Brain pericyte (primary cell): Measurements from ENCODE around the gene SCRT2.
"Not testable (repeated sequence)": the region's sequence is repeated elsewhere in the genome, so short reads cannot be mapped to it uniquely, and the experiment has no call there.

Experiments
- DNase-seq: peaks from one replicate; pipeline ENCODE4 v3.0.0-alpha.2; 2012; ENCODE audit warnings: low read depth, low spot score

Gene SCRT2

DNA sequence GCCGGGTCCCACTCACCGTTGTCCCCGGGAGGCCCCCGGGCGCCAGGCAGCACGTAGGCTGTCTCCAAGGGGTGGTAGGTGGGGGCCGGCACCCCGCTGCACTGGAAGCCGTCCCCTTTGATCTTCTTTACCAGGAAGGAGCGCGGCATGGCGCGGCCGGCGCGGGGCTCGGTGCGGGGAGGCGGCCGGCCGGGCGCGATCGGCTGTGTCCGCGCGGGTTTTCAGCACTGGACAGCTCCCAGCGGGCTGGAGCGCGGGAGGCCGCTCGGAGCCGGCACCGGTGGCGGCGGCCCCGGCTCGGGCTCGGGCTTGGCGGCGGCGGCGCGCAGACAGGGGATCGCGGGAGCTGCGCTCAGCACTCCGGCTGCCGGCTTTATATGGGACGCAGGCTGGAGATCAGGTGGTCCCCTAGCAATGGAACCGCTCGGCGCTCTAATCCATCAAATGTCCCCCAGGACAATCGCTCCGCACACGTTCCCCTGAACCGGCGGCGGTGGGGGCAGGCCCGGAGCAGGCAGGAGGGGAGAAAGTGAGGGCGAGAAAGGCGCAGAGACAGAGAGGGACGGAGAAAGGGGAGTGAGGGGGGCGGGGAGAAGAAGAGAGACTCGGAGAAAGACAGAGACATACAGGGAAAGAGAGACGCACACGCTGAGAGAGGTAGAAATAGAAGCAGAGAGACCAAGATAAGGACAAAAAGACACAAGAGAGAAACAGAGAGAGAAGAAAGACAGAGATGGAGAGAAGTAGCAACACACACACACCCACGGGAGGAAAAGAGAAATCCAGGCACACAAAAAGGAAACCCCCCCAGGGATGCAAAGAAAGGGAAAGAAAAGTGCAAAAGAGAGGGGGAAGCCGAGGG lies at the start of gene SCRT2:
SCRT2 (minus strand) TSS at position 350 of the 862 bp plus-strand sequence; CDS start at position 149, 201 bp downstream.
- no peak for DNase-seq

DNA sequence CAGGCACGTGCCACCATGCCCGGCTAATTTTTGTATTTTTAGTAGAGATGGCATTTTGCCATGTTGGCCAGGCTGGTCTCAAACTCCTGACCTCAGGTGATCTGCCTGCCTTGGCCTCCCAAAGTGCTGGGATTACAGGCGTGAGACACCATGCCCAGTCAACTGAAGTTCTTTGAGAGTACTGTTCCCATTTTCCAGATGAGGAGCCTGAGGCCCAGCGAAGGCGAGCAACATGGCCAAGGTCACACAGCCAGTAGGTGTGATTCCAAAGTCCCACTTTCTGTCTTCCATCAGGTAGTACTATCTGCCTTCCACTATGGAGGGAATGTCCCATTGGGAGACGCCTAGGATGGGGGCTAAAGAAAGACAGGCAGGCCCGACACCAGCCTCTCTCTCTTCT lies 49.2 kb upstream of the SCRT2 start:
- DNase-seq, result not testable (repeated sequence)

DNA sequence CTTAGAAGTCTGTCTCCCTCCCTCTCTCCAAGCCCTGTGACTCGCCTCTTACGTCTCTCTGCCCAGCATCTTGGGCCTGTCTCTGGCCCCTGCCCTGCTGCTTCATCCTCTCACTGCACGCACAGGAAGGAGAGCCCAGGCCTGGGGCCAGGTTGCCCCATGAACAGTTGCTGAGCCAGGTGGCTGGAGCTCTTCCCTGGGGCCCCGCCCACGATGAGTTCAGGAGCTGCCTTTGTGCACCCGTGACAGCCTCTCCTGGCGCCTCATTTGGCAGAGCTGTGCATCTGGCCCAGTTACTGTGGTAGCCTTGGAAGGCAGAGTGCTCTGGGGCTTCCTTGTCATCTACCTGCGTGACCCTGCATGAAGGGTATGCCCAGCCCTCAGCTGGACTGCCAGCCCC lies 48.2 kb upstream of the SCRT2 start:
- DNase-seq, result no peak

DNA sequence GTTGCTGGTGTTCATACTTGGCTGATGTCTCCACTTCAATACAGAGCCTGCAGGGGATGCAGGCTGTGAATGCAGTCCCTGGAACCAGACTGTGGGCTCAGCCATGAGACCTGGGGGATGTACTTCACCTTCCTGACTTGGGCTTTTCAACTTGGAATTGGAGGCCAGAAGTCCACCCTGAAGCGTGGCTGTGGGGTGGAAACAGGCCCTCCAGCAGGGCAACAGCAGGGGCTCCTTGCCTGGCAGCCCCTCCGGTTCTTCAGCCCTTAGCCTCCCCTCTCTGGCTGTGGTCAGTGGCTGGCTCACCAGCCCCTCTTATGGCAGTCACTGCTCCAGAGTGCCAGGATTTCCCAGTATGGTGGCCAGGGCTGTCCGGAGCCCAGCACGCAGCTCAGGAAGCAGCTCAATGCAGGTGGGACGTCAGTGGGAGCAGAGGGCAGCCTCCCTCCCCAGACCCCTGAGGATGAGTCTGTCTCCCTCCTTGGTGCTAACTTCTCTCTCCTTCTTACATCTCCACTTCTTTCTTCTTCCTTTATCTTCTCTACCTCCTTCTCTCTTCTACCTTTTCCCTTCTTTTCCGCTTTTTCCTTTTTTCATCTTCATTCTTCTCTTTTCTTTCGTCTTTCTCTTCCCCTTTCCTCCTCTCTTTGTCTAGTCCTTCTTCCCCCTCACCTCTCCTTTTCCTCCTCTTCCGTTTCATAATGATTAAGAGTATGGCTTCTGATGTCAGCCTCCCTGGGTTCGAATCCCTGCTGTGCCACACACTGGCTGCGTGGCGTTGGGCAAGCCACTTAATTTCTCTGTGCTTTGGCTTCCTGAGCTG lies 47.4 kb upstream of the SCRT2 start:
- DNase-seq, result no peak

DNA sequence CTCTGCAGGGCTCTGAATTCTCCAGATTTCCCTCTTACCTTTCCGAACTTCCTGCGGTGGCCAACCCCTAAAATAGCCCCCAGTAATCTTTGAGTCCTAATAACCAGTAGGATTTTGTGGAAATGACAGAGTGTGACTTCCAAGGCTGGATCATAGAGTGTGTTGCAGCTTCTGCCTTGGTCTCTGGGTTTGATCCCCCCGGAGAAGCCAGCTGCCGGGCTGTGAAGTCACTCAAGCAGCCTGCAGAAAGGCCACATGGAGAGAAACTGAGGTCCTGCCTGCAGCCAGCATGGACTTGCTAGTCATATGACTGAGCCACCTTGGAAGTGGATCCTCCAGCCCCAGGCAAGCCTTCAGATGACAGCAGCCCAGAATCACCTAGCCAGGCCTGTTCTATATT lies 46.3 kb upstream of the SCRT2 start:
- DNase-seq, result no peak

DNA sequence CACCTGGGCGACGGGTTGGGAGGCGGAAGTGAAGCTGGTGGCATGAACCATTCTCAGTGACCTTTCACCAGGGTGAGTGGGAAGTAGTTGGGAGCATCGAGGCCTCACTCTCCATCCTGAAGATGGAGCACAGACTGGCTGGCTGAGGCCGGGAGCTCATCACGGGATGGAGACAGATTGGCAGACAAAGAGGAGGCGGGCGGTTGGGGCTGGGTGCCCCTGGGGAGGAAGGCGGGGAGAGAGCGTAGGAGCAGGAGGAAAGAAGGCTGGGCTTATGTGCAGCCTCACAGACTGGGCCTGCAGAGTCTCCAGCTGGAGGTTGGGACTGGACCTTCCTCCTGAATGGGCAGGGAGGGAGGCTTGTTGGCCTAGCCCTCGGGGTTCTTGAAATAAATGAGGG lies 44.2 kb upstream of the SCRT2 start:
- no peak for DNase-seq

DNA sequence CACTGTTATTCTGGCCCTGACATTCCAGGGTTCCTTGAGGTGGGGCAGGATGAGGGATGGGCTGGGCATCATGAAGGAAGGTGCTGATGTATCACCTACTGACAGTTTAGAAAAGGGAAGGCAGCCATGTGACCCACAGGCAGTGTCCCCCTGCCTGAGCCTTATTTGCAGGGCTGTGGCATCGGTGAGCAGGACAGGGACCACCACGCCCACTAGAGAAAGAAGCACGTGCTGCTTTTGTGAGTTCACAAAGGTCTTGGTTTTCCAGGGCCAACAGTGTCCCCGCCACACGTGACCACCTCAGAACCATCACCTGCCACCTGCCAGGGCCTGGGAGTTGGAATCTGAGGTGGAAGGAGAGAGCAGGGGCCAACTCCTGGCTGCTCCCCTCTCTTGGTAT lies 43.5 kb upstream of the SCRT2 start:
- DNase-seq, result no peak

DNA sequence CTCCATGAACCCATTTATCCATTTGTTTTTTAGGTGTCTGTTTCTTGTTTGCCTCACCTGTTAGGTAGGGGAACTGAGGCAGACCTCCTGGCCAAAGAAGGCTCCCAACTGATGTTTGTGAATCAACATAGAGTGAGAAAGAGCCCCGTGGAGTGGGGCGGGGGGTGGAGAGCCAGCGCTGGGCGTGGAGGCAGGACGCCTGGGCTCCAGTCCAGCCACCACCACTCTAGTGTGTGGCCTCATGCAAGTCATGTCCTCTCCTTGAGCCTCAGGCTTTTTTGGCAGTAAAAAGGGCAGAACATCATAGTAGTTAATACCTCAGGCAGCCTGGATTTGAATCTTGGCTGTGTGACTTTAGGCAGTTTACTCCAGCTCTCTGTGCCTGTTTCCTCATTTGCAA lies 42.2 kb upstream of the SCRT2 start:
- no peak for DNase-seq

DNA sequence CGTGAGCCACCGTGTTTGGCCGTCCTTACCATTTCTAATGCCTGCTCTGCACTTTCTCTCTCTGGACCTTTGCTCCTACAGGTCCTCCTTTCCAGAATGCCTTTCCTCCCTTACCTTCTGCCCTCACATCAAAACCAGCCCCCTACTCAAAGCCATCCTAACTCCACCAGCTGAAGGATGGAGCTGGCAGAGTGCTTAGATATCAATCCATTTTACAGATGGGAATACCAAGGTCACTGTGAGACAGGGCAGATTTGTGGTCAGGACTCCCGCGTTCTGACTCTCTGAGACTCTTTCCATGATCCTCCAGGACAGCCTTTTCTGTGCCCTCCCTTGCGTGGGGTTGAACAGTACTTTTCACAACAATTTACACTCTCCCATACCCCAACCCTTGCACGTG lies 41.7 kb upstream of the SCRT2 start:
- DNase-seq, result no peak

DNA sequence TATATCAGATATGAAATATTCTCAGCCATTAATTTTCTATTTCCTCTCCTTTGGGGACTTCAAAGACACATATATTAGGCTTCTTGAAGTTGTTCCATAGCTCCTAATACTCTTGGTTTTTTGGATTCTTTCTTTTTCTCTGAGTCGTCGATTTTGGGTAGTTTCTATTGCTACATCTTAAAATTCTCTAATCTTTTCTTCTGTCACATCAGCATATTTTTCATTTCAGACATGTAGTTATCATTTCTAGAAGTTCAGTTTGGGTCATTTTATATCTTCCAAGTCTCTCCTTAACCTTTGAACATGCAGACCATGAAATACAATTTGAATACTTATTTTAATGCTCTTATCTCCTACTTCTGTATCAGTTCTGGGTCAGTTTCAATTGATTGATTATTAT lies 38.9 kb upstream of the SCRT2 start:
- no peak for DNase-seq

DNA sequence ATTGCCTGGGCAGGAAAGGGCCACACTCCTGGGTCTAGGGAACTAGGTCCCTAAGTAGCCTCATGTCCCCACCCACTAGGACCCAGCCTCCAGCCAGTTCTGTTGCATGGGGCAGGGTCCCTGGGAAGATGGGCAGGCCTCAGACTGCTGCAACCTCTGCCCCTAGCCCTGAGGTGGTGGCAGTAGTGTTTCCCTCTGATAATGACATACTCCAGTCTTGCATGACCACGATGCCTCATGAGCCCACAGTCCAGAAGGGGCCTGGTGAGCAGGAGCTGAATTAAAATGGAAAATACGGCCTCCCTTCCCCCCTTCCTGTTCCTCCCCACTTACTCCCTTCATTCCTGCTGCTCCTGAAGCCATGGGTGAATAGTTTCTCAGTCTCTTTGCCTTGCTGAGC lies 36.0 kb upstream of the SCRT2 start:
- DNase-seq, result no peak

DNA sequence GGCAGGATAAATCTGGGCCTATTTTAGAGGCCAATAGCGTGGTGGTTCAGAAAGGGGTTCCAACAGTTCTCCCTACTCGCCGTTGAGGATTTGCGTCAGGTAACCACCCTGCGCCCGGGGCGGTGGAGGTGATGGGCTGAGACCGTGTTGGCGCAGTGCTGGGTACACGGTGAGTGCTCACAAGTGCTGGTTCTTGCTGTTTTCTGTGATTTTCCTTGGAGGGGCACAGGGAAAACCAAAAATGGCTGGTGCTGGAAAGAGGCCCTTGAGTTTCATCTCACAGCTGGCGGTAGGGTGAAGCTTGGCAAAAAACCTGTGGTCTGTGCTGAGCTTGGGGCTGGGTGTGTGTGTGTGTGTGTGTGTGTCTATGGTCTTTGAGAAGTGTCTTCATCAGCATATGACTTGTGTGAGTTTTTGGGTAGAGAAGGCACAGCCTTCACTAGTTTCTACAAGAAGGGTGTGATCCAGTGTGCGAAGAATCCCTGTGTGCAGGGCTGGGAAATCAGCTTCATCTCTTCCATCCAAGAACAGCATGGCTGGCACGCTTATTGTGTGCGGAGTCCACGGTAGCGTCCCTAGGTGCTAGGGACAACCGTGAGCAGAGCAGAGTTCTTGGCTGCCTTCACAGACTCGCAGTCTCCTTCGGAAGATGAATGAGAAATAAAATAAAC lies 35.3 kb upstream of the SCRT2 start:
- no peak for DNase-seq

DNA sequence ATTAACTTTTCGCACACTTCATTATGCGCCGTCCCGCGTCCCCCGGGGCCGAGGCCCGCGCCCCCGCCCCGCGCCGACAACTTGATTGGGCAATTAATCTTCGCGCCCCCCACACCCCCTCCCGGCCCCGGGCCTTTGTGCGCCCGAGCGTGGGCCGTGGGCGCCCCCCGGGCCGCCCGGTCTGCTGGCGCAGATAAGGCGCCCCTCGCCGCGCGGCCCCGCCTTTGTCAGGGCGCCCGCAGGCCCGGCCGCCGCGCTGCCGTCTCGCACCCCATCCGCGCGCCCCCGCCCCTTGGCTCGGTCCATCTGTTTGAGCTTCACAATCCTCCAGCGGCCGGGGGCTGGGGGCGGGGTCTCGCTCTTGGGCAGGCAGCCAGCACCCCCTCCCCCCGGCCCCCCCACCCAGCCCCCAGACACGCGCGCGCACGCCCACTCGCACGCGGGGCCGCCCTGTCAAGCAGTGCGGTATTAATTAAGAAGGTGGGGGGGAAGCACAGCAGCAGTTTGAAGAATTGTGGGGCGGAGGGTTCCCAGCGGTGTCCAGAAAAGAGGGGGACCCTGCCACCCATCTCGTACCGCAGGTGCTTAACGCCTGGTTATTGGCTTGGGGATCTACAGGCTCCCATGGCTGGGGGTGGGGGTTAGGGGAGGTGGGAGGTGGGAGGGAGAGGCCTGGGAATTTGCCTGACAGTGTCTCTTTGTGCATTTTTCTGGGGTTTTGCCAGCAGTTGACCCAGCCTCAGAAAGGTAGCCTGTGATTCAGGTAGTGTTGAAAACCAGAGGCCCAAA lies 34.6 kb upstream of the SCRT2 start:
- no peak for DNase-seq

DNA sequence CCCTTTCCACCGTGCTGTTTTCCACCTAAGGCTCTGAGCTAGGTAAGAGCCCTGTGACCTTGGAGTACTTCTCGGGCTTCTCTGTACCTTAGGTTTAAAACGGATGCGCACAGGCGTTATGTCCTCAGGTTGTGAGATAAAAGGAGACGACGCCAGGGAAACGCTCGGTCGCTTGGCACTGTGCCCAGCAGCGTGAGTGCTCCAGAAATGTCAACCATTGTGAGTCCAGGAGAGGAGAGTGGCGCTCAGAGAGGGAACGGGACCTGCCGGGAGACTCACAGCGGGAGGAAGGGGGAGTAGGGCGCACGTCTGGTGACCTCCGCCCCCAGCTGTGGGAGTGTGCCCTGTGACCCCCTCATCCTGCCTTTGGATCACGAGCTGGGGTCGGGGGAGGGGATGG lies 33.8 kb upstream of the SCRT2 start:
- no peak for DNase-seq

DNA sequence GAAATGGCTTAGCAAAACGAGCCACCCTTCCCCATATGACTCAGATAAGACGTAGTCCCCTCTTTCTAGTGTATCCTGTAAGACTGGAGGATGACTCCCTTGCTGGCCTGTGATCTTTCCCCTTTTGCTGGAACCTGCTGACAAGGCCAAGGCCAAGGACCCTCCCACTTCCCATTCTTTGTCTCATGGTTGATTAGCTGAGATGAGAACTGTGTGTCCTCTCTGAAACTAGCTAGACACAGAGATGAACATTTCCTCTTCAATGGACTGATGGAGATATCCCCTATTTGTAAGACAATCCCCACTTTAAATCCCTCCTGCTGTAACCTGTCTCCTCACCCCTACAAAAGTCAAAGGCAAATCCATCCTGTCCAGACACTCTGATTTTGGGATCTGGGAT lies 33.4 kb upstream of the SCRT2 start:
- no peak for DNase-seq

DNA sequence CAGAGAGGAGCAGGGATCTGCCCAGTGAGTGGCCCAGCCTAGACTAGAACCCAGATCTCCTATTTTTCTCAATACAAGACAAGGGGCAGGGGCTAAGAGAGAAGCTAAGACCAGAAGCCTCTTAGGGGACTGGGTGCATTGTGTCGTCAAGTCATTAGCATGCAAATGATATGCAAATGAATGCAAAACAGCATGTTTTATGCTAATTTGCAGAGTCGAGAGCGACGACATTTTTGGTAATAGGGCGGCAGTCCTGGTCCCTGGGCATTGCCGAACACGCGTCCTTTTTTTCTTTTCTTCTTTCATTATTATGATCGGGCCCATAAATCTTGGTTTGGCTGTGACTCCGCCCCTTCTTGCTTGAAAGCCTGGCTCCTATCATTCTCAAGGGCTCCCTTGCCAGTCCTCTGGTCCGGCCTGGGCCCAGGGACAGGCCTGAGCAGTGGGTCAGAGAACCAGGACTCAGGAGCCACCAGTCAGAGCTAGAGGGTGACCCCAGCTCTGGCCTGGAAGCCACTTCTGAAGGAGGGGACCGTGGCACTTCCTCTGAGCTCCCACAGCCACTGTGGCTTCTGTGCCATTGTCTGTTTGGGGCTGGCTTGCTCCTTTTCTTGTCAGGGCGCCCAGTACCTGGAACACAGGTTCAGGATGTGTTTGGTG lies 32.0 kb upstream of the SCRT2 start:
- DNase-seq, result no peak

DNA sequence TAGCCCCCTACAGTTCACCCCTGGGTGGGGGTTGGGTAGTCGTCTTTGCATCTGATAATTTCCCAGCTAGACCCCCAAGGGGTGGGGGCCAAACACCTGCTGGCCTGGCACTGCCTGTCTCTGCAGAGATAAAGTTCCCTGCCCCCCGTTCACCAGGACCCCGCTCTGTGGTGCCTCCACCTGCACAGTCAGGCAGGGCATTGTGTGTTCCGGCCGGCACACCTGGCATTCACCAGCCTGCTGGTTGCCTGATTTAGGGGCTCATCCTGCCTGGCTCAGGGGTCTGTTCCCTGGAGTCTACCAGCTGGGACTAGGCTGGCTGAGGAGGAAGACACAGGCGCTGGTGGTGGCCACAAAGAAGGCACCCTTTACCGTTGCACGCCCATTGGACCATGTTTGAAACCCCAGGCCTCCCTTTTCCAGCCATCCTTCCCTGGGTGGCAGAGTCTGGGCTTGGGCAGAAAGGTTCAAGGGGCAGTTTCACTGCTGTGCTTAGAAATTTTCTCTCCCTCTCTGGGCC lies 30.8 kb upstream of the SCRT2 start:
- DNase-seq, result no peak

DNA sequence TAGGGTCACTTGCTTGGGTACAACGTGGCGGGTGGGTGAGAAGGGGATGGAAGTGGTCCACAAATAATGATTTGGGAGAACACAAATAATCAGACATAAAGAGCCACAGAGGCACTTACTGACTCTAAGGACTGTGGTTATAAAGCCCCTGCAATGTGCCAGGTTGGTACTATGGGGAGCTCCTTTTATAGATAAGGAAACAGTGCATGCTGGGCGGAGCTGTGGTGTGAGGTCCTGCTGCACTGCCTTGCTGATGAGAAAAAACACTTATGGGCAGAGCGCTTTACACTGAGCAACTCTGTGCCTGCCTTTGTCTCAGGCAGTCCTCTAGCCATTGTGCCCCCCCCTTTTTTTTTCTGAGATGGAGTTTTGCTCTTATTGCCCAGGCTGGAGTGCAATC lies 29.1 kb upstream of the SCRT2 start:
- no peak for DNase-seq

DNA sequence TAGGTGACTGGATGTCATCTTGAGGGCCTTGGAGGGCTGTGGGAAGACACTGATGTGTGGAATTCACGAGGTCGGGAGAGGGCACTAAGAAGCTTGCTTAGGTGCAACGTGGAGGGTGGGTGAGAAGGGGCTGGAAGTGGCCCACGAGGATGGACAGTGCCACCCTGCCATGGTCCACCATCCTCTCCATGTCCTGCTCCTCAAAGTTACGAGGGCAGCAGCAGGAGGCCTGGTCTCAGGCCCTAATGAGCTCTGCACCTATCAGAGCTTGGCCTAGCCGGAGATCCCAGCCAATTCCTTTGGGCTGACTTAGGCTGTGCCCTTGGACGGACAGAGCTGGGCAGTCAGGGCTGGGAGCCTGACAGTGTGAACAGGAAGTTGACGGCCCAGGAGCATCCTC lies 27.8 kb upstream of the SCRT2 start:
- no peak for DNase-seq

DNA sequence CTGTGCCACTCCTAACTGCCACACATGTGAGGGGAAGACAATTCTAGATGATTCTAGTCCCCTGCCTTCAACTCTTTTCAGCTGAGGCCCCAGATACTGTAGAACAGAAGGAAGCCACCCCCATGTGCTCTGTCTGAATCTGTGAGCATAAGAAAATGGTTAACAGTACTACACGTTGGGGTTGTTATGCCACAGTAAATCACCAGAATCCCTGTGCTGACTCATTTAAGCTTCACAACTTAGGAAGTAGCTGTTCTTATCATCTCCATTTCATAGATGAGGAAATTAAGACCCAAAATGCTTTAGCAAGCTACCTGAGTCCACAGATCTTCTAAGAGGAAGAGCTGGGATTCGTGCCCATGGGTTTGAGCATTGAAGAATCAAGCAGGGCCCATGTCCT lies 27.4 kb upstream of the SCRT2 start:
- no peak for DNase-seq
